Stimulated activated CD4-positive, alpha-beta T cell treated with anti-CD3 and anti-CD28 coated beads, Interleukin-2, amount 100 ng/mL, for 24 hours (primary cell): Measurements from ENCODE around the gene DCLRE1A.
"Not testable (repeated sequence)": the region's sequence is repeated elsewhere in the genome, so short reads cannot be mapped to it uniquely, and the experiment has no call there.

Experiments used
- DNase-seq, 2 donors: peaks; one replicate each; pipeline ENCODE4 v3.0.0-alpha.2; 2020

Gene DCLRE1A

DNA sequence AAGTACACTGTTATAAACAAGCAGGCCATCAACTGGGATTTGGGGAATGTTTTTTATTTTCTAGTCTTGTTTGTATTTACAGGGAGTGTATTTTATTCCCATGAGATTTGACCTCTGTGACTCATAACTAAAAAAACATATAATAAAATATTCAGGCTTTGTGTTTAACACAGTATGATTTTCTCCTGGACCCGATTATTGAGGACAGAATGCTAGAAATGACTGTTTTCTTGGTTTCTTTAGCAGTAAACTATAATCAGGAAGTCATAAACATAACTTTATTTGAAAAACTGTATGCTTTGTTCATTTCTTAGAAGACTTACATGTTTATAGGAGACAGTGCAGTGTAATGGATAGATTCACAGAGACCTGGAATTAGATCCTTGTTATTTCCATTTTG, 2.7 kb upstream of the DCLRE1A start:
- no peak for DNase-seq

DNA sequence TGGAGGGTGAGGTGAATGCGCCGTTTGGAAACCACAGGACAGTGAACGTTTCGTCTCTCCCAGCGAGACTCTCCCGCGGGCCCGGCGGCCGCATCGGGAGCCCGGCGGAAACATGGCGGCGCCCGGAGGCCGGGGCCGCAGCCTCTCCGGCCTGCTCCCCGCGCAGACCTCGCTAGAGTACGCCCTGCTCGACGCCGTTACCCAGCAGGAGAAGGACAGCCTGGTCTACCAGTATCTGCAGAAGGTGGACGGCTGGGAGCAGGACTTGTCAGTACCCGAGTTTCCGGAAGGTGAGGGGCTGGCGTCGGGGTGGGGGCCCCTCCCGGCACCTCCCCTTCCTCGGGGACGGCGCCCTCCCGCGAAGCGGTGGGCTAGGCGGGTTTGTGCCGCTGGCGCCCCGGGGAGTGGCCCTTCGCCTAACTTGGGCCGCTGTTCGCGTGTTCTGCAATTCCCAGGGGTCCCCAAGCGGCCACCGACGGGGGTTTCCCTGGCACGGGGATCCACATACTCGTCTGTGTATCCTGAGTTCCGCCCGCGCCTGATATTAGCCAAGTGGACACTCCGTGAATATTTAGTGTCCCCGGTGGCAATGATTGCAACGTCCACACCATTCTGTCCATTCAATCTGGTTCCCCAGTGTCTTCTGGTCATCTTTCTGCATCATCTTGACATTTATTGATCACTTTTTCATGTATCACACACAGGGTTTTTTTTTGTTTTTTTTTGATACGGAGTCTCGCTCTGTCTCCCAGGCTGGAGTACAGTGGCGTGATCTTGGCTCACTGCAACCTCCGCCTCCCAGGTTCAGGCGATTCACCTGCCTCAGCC, 1.1 kb upstream of the DCLRE1A start:
- DNase-seq: peak in 1 of 2 donors; percentile 48

DNA sequence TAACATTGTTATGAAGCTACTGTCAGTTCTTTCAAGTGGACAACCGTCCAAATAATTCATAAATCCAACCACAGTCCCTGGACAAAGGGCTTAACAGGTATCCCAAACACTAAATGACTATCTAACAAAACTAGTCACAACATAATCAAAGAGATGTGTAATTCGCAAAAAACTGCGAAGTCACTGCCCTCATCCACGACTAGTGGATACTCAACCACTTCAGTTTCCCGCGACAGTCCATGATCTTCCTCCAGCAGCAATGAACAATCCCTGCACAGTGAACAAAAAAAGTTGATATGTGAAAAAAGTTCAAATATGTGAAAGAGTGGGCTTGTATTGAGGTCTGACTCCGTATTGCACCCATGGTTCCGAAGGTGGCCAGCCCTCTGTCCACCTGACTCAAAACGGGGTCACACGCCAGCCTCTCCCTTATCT, 287 bp downstream of the DCLRE1A start:
- DNase-seq: no peak

DNA sequence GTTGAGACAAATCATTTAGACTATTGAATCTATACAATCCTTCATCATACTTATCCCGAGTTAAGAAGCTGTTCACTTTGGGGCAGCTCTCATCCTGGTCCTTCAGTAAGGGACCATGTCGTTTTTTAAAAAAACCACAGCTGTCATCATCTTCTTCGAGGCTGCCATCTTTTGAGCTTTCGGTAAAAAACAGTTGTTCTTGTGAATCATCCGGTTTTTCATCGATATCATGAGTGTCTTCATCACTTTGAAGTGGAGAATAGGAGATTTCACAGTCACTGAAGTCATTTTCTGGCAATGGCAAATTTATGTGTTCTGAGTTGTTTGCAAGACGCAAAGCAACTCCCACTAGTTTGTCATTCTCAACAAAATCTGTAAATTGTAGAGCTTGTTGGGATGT, 3.9 kb downstream of the DCLRE1A start:
- no peak for DNase-seq

GRCh38 chr10:113849140-113849803, 4.6 kb downstream of the DCLRE1A start:
- no peak for DNase-seq

DNA sequence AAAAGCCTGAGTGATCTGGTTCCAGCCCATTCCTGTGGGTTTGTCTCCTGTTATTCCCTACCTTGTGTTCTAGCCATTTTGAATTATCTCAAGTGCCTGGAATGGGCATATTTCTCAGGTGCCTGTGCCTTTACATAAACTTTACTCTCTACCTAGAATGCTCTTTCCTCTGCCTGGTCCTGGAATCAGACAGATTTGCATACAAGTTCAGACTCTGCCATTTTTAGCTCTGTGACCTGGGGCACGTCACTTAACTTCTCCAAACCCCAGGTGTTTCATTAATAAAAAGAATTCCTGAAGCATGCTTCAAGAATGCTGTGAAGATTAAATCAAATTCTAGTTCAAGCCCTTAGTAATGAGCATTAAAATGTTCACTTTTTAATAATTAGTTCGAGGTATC, 7.8 kb downstream of the DCLRE1A start:
- DNase-seq: no peak

DNA sequence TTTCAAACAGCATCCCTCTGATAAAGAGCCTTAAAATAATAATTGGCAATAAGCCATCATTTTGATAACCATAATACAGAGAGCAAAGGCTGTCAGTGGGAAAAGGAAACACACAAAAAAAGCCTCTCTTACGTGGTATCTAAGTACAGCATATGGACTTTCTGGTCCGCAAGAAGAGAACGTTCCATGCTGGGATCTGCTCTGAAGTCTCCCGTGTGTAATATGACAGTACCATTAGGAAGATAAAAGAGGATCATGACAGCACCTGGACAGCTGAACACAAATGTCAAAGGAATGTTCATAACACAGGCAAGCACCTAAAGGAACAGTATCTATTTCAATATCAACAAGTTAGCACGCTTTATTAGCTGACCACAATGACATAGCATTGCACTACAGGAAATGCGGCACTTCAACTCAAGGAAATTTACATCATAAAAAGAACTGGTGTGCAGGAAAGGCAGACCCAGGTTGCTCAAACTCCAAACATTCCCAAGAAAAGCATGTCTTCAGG, 9.9 kb downstream of the DCLRE1A start:
- DNase-seq: no peak

DNA sequence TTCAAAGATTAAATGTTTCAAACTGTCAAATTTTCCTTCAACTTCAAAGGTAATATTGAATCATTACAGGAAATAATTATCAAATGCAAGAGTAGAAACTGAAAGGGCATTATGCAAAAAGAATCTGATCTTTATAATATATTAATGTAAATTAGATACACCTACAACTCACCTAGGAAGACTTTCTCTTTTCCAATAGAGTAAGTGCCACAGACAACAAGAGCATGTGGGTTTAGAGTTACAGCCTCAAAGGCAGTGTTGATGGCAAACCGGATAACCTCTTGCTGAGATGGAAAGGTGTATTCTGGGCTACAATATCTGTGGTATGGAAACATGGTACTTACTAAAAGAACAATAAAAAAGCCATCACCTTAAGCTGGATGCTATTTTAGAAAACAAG, 11.7 kb downstream of the DCLRE1A start:
- DNase-seq: no peak

DNA sequence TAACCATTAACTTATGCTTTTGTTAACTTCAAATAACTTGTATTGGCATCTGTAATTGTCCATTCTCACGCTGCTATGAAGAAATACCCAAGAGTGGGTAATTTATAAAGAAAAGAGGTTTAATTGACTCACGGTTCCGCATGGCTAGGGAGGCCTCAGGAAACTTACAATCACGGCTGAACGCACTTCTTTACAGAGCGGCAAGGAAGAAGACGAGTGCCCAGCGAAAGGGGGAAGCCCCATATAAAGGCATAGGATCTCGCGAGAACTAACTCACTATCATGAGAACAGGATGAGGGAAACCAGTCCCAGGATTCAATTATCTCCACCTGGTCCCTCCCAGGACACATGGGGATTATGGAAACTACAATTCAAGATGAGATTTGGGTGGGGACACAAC, 25.3 kb downstream of the DCLRE1A start:
- not testable (repeated sequence) for DNase-seq

GRCh38 chr10:113825791-113826190, 28.1 kb downstream of the DCLRE1A start:
- no peak for DNase-seq

DNA sequence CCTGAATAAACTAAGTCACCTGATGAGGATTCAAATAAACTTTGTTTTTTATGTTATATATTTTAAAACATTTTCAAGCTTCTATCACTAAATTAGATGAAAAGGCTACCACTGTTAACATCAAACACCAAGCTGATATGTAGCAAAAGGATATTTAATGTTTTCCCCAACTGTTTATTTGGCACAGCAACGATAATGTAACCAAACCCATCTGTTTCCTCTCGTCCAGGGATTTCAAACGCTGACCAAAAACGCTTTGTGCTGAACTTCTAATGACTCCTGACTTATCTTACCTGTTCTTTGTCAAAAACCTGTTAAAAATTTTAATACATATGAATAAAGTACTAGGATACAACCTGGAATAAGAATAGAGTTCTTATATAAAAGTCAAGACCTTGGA, 30.5 kb downstream of the DCLRE1A start:
- no peak for DNase-seq

GRCh38 chr10:113822174-113822573, 31.7 kb downstream of the DCLRE1A start:
- DNase-seq: no peak

DNA sequence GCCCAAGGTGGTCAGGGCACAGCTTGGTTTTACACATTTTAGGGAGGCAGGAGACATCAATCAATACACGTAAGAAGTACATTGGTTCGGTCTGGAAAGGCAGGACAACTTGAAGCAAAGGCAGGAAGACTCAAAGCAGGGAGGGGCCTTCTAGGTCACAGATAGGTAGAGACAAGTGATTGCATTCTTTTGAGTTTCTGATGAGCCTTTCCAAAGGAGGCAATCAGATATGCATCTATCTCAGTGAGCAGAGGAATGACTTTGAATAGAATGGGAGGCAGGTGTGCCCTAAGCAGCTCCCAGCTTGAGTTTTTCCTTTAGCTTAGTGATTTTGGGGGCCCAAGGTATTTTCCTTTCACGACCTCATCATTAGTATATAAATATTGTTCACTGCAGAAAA, 32.6 kb downstream of the DCLRE1A start:
- DNase-seq: not testable (repeated sequence)

DNA sequence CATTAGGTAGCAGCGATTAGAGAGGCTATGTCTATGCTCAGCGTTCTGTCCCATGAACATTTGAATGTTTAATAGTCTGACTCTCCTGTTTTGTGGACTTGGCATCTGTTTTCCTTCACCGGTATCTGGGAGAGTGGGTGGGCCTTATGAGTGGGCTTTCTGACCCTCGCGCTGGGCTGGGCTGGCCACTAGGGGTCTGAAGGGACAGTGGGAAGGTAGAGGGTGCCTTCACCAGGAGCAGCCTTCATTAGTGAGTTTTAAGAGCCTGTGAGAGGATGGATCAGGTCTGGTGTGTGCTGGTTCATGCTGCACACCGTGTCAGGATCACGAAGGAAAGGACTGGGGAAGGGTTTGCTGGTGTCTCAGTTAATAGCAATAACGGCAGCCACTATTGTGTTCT, 33.4 kb downstream of the DCLRE1A start:
- no peak for DNase-seq

DNA sequence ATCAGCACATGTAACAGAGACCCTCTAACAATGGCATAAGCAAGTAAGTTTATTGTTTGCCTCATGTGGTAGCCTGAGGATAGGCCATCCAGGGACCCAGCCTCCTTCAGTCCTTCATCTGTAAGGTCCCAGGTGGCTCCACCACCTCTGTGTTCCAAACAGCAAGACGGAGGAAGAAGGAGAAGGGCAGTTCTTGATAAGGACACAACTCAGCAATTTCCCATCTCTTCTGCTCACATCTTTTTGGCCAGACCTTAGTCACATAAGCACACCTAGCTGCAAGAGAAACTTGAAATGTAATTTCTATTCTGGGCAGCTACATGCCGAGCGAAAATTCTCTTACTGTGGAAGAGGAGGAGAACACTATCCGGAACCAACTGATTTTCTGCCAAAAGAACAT, 33.9 kb downstream of the DCLRE1A start:
- no peak for DNase-seq

DNA sequence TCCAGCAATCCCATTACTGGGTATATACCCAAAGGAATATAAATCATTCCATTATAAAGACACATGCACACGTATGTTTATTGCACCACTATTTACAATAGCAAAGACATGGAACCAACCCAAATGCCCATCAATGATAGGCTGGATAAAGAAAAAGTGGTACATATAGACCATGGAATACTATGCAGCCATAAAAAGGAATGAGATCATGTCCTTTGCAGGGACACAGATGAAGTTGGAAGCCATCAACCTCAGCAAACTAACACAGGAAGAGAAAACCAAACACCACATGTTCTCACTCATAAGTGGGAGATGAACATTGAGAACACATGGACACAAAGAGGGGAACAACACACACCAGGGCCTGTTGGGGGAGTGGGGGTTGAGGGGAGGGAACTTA, 39.2 kb downstream of the DCLRE1A start:
- DNase-seq: not testable (repeated sequence)

- DNase-seq: no peak
Measured at GRCh38 chr10:113808168-113808567, 45.7 kb downstream of the DCLRE1A start.

DNA sequence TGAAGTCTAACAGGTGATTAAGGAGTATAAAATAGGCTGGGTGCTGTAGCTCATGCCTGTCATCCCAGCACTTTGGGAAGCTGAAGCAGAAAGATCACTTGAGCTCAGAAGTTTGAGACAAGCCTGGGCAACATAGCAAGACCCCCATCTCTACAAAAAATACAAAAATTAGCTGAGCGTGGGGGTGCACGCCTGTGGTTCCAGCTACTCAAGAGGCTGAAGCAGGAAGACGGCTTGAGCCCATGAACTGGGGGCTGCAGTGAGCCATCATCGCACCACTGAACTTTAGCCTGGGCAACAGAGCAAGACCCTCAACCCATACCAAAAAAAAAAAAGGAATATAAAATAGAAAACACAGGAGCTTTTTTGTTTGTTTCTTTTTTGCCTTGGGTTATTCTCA, 47.4 kb downstream of the DCLRE1A start:
- no peak for DNase-seq

DNA sequence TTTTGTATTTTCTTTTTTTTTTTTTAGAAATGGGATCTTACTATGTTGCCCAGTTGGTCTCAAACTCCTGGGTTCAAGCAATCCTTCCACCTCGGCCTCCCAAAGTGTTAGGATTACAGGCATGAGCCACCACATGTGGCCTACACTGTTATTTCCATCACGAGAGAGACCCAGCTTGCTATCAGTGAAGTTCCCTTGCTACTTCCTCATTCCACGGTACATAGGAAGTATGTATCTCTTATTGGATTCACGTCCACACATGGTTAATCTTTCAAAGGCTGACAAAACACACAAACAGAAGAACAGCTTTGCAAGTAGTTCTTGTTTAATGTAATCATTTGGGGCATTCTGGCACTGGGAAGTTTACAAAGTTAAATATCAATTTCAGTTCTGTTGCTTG, 50.9 kb downstream of the DCLRE1A start:
- DNase-seq: no peak

DNA sequence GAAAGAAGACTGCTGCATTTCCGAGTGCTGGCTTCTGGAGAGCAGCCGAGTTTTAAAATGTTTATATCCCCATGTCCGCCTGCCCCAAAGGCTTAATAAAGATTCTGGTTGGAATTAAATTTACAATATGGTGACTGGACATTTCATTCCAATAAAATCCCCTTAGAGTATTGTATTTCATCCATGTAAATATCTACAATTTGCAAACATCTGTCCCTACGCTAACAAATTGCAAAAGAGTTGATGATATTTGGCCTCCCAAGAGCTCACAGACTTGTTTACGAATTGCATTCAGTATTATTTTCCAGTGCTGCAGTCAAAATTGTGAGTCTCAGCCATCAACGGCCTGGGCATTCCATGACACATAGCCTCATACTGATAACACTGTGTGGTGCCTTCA, 52.3 kb downstream of the DCLRE1A start:
- no peak for DNase-seq

DNA sequence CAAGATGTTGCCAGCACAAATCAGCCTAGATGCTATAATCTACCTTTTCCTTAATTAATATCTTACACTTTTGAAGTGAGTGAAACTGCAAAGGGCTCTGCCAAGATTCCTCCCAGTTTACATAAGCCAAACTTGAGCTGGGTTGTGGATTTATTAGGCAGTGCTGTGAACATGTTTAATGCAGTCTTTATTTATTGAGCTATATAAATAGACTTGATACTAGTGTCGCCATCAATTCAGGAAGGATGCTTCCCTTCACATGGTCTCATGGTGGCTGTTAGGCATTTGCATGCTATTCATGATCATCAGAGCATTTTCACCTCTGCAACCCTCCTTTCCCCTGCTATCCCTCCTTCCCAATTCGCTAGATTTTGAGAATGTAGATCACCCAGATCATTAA, 62.2 kb downstream of the DCLRE1A start:
- DNase-seq: no peak

GRCh38 chr10:113788604-113789083, 65.2 kb downstream of the DCLRE1A start:
- no peak for DNase-seq
